PC-9 (cell line): ENCODE results near the gene KLK14. TPM values are rescaled to one million over a fixed set of nuclear protein-coding genes. Genes with fewer than 3 reads are reported as not detected.

Source experiments
- BruUV-seq: library from RNA; stranded (reverse); fragments of 400-500 nt; replicated peaks from 2 replicates; lab custom pipeline; 2021; lab: Mats Ljungman, UMichigan
- CTCF ChIA-PET: fragments of 300-600 bp; sonication (Branson Sonifier 250); formaldehyde crosslinking; loops from one replicate; lab custom pipeline; 2022; ENCODE audit warnings: antibody characterized with exemption; lab: Charles Lee
- POLR2A ChIA-PET: fragments of 300-600 bp; sonication (Branson Sonifier 250); formaldehyde crosslinking; loops from one replicate; lab custom pipeline; 2022; ENCODE audit warnings: antibody characterized with exemption; ENCODE audit not compliant: unreplicated experiment; lab: Charles Lee
- DNase-seq, 2 experiments: peaks; one replicate each; pipeline versions ENCODE4 v3.0.0 to v3.0.0-alpha.2; 2015 to 2022; ENCODE audit warnings: mixed read lengths in 1 of 2
- H2AFZ ChIP-seq: fragments of 200-600 bp; sonication (generic); 2 replicates; pipeline ENCODE4 v1.8.1; 2017; ENCODE audit warnings: antibody characterized with exemption
- H3F3A ChIP-seq: fragments of 200-600 bp; sonication (generic); 2 replicates; pipeline ENCODE4 v1.8.1; 2017; ENCODE audit warnings: antibody characterized with exemption, mild to moderate bottlenecking, low read depth; ENCODE audit not compliant: insufficient read depth
- H3K27ac ChIP-seq: fragments of 200-600 bp; sonication (generic); 2 replicates; pipeline ENCODE4 v1.6.1; 2016; ENCODE audit warnings: mixed run types
- H3K27me3 ChIP-seq: fragments of 200-600 bp; sonication (generic); 2 replicates; pipeline ENCODE4 v1.6.1; 2016; ENCODE audit warnings: low read depth, mixed run types; ENCODE audit not compliant: insufficient read depth
- H3K36me3 ChIP-seq: fragments of 200-600 bp; sonication (generic); 2 replicates; pipeline ENCODE4 v1.6.1; 2016; ENCODE audit warnings: low read depth, mixed run types
- H3K4me1 ChIP-seq: fragments of 200-600 bp; sonication (generic); replicated peaks from 2 replicates; pipeline ENCODE4 v1.6.1; 2016; ENCODE audit warnings: mixed run types; ENCODE audit not compliant: insufficient read depth
- H3K4me2 ChIP-seq: fragments of 200-600 bp; sonication (generic); 2 replicates; pipeline ENCODE4 v1.6.1; 2017; ENCODE audit warnings: mixed run types
- H3K4me3 ChIP-seq: fragments of 200-600 bp; sonication (generic); 2 replicates; pipeline ENCODE4 v1.6.1; 2016; ENCODE audit warnings: mixed run types
- H3K79me2 ChIP-seq: fragments of 200-600 bp; sonication (generic); 2 replicates; pipeline ENCODE4 v1.6.1; 2017; ENCODE audit warnings: low read depth, mixed run types
- H3K9me2 ChIP-seq: fragments of 200-600 bp; sonication (generic); 2 replicates; pipeline ENCODE4 v1.8.1; 2017; ENCODE audit warnings: mild to moderate bottlenecking; ENCODE audit not compliant: insufficient read depth
- H3K9me3 ChIP-seq: fragments of 200-600 bp; sonication (generic); 2 replicates; pipeline ENCODE4 v1.8.1; 2016; ENCODE audit warnings: low read depth; ENCODE audit not compliant: insufficient read depth
- H4K20me1 ChIP-seq: fragments of 200-600 bp; sonication (generic); 2 replicates; pipeline ENCODE4 v1.8.1; 2017; ENCODE audit not compliant: insufficient read depth
- EZH2 ChIP-seq: fragments of 200-600 bp; sonication (generic); IDR thresholded peaks from 2 replicates; pipeline ENCODE4 v1.8.0; 2017; ENCODE audit warnings: antibody characterized with exemption, low read depth
- intact Hi-C: fragments of 100-400 bp; cut with micrococcal nuclease; formaldehyde crosslinking; loops from one replicate; pipeline ENCODE4 v1.10.0; 2022; ENCODE audit not compliant: unreplicated experiment
- total RNA-seq: library from RNA; stranded (reverse); gene quantifications from 2 replicates; pipeline ENCODE4 v1.2.3, GENCODE V29; 2021
- TF ChIP-seq, protein P1 (sequence below): fragments of 200-600 bp; sonication (generic); conservative IDR thresholded peaks from 2 replicates; pipeline ENCODE4 v1.6.1; 2017; ENCODE audit warnings: mixed run types, antibody characterized with exemption, mild to moderate bottlenecking, moderate library complexity

Gene KLK14
- total RNA-seq, 1 experiment from 2014 or later = 0.57 TPM

DNA sequence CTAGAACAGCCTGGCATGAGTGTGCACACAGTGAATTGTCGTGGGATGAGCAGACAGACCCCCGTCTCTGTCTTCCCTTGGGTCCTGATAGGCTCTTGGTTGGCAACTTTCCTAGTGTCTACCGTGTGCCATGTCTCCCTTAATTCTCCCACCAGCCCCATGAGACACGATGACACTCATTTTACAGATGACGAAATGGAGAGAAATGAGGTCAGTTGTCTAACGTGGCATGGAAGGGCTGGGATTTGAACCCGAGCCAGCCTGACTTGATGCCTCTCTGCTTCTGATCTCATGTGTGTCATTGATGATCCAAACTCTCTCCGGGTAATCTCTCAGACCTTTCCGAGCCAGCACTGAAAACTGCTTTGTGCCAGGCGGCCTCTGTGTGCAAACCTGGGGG lies 8.4 kb upstream of the KLK14 start:
- peaks cover 16% of the 10 kb centered on the region for H4K20me1 ChIP-seq
- 0 out of 2 replicates have a peak, but pooled peaks cover 7% of the 10 kb centered on the region for H3K4me1 ChIP-seq
- H3K4me3 ChIP-seq = no peak overlapping the region
- TF ChIP-seq, protein P1, sequence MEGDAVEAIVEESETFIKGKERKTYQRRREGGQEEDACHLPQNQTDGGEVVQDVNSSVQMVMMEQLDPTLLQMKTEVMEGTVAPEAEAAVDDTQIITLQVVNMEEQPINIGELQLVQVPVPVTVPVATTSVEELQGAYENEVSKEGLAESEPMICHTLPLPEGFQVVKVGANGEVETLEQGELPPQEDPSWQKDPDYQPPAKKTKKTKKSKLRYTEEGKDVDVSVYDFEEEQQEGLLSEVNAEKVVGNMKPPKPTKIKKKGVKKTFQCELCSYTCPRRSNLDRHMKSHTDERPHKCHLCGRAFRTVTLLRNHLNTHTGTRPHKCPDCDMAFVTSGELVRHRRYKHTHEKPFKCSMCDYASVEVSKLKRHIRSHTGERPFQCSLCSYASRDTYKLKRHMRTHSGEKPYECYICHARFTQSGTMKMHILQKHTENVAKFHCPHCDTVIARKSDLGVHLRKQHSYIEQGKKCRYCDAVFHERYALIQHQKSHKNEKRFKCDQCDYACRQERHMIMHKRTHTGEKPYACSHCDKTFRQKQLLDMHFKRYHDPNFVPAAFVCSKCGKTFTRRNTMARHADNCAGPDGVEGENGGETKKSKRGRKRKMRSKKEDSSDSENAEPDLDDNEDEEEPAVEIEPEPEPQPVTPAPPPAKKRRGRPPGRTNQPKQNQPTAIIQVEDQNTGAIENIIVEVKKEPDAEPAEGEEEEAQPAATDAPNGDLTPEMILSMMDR = no peak
- TF ChIP-seq EZH2 = no peak
- H3K79me2 ChIP-seq = no peaks in the 10 kb centered on the region
- no TSS peak for BruUV-seq
- POLR2A ChIA-PET = no interaction called here
- CTCF ChIA-PET = no interaction called here
- H3K27me3 ChIP-seq = no peaks in the 10 kb centered on the region
- peaks cover 18% of the 10 kb centered on the region for H3F3A ChIP-seq
- no peaks in the 10 kb centered on the region for H3K9me2 ChIP-seq
- H2AFZ ChIP-seq = no peak overlapping the region
- intact Hi-C loops = no loop called here
- H3K4me2 ChIP-seq = no peak overlapping the region
- no peaks in the 10 kb centered on the region for H3K36me3 ChIP-seq
- no peak for DNase-seq
- no peak overlapping the region for H3K27ac ChIP-seq
- H3K9me3 ChIP-seq = no peaks in the 10 kb centered on the region

DNA sequence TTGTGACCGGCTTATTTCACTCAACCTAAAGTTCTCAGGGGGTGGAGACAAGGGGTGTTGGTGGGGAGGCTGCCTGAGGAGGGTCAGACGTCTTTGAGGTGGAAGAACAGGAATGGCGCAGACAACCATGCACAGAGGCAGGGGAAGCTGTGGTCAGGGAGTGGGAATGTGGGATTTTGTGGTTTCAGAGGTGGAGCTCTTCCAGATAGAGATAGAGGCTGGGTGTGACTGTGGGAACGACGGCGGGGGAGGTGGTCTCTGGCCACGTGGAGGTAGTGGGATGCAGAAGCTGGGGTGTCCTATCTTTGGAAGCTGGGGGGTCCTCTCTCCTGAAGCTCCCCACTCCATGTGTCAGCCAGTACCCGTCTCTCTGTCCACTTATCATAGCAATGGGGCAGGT lies 7.8 kb upstream of the KLK14 start:
- H3K9me2 ChIP-seq = no peaks in the 10 kb centered on the region
- peaks cover 16% of the 10 kb centered on the region for H4K20me1 ChIP-seq
- no peaks in the 10 kb centered on the region for H3K9me3 ChIP-seq
- intact Hi-C loops = no loop called here
- H3K36me3 ChIP-seq = no peaks in the 10 kb centered on the region
- no peaks in the 10 kb centered on the region for H3K79me2 ChIP-seq
- H2AFZ ChIP-seq = no peak overlapping the region
- peaks cover 14% of the 10 kb centered on the region for H3F3A ChIP-seq
- H3K4me2 ChIP-seq = no peak overlapping the region
- TF ChIP-seq EZH2 = no peak
- TF ChIP-seq, protein P1 = no peak
- no peak overlapping the region for H3K27ac ChIP-seq
- CTCF ChIA-PET = no interaction called here
- POLR2A ChIA-PET = interaction anchor here (0.7 kb wide), 1 partner anchor 44 kb away, joined by 3 read pairs; no protein-coding TSS in a partner anchor
- peak in 1 of 2 experiments; percentile 43 for DNase-seq
- H3K4me1 ChIP-seq = 0 out of 2 replicates have a peak, but pooled peaks cover 7% of the 10 kb centered on the region
- H3K4me3 ChIP-seq = no peak overlapping the region
- no TSS peak for BruUV-seq
- H3K27me3 ChIP-seq = no peaks in the 10 kb centered on the region

DNA sequence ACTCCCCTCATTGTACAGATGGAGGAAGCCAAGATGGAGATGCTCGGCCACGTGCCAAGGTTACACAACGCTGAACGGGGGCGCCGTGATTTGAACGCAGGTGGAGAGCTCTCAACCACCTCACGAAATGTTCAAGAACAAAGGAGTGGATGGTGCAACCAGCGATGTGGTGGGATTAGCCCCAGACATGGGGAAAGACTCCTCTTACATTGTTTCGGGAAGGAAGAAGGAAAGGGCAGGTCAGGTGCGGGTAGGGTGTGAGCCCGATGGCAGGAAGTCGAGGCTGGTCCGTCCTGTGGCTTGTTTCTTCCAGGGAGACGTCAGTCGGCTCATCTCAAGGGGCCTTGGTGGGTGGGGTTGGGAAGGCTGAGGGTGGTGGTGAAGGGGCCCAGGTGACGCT lies 7.1 kb upstream of the KLK14 start:
- no peaks in the 10 kb centered on the region for H3K36me3 ChIP-seq
- BruUV-seq = no TSS peak
- no peak overlapping the region for H3K4me3 ChIP-seq
- no peak overlapping the region for H3K27ac ChIP-seq
- no peak for DNase-seq
- H3K79me2 ChIP-seq = no peaks in the 10 kb centered on the region
- intact Hi-C loops = no loop called here
- H3F3A ChIP-seq = peaks cover 14% of the 10 kb centered on the region
- H3K9me3 ChIP-seq = no peaks in the 10 kb centered on the region
- H4K20me1 ChIP-seq = peaks cover 10% of the 10 kb centered on the region
- ChIA-PET CTCF (no interaction called here), POLR2A (no interaction called here)
- no peaks in the 10 kb centered on the region for H3K9me2 ChIP-seq
- H2AFZ ChIP-seq = no peak overlapping the region
- no peak overlapping the region for H3K4me2 ChIP-seq
- no peak for TF ChIP-seq EZH2
- TF ChIP-seq, protein P1 = no peak
- H3K27me3 ChIP-seq = no peaks in the 10 kb centered on the region
- H3K4me1 ChIP-seq = 0 out of 2 replicates have a peak, but pooled peaks cover 7% of the 10 kb centered on the region
